ENCODE results near the gene ARHGEF3.

Gene ARHGEF3

DNA sequence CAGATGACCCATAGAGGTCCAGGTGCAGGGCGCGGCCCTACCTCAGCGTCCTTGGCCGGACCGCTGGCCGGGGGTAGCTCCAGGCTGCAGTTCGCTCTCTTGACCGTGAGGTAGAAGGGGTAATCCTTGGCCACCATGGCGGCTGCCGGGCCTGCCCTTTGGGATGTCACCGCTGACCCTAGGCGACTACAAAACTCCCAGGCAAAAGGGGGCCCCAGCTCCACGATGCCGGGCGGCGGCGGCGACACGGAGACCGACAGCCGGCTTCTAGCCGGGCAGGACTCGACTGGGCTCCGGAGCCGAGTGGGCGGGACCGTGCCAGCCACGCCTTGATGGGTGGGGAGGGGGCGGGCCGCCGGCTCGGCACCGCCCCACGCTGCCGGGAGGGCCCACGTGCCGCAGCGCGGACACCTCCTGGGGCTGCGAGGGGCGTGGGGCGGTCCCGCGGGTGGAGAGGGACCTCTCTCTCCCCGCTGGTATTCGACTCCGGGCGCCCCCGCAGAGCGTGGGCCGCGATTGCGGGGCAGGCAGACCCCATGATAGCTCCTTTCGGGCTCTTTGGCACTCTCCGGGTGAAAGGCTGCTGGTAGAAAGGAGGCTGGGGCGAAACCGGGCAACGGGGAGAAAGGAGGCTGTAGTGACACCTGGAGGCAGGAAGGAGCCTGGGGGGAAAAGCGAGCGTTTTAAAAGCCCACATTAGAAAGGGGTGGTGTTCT lies at the start of gene ARHGEF3:
Gene ARHGEF3, minus strand, starts transcription at position 288 of the 716 bp plus-strand sequence. Its CDS starts 151 bp downstream, at position 137.
- DNase-seq (ENCODE audit: low spot score) = peak; percentile 63

GRCh38 chr3:56849698-56850097 lies 47.9 kb upstream of the ARHGEF3 start:
- DNase-seq (ENCODE audit: low spot score) = no peak

DNA sequence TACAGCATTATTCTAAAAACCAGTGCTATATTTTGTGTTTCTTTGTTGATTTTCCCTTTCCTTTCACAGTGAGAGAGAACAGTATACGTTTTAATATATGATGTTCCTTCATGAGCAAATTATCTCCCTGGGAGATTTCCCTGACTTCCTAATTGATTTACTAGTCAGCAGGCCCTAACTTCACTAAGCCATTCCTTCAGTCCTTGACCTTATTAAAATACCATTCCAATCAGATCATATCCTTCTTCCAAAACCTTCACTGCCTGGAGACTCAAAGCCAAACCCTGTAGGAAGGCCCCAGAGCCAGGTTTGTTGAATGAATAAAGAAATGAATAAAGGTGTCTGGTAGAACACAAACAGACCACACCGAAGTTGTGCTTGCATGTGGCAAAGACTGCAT lies 43.8 kb upstream of the ARHGEF3 start:
- no peak for DNase-seq (ENCODE audit: low spot score)

DNA sequence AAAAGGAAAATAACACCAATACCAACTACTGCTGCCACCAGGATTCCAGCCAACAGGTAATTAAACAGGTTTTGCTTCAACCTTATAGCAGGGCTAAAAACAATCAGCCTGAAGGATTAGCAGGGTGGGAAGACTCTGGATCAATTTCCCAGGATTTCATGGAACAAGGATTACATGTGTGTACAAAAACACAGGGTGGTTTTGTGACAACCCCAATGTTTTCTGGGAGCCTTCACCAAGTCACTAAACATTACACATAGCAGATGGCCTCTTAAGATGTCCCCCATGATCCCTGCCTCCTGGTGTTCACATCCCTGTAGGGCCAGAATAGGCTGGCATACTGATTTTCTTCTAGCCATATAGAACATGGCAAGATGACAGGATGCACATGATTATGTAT lies 42.8 kb upstream of the ARHGEF3 start:
- DNase-seq (ENCODE audit: low spot score) = no peak

- DNase-seq (ENCODE audit: low spot score) = peak; percentile 83
Observed at GRCh38 chr3:56839784-56840715, 38.3 kb upstream of the ARHGEF3 start.

- no peak for DNase-seq (ENCODE audit: low spot score)
Observed at GRCh38 chr3:56838448-56838847, 36.7 kb upstream of the ARHGEF3 start.

DNA sequence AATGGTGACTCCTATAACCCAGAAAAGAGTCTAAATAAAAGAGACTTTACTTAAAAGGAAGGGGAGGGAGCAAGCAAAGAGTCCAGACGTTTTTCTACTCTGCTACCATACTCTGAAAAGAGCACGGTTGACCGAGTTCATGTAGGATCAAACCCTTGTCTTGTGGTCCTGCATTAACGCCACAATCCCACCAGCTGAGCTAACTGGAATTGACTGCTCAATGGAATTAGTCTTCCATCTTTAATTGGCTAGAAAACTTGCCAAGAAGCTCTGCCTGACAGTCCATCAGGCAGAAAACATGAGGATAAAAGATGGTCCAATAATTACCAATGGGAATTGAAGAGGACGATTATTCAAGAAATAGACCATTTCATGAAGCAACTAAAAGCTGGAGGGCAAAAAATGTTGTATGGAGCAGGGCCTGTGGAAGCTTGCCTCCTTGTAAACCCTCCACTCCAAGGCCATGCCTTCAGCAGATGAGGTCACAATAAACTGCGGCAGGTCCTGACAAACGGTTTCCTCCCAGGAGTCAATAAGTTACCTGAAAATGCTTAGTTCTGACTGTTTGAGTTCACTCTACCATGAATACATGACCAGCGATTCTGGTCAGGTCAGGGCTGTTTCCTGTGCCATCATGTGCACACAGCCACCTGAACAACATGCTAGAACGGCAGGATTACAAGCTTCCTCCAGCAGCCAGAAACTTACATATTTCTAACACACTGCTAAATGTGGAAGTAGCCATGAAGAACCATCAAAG lies 35.6 kb upstream of the ARHGEF3 start:
- DNase-seq (ENCODE audit: low spot score) = no peak

DNA sequence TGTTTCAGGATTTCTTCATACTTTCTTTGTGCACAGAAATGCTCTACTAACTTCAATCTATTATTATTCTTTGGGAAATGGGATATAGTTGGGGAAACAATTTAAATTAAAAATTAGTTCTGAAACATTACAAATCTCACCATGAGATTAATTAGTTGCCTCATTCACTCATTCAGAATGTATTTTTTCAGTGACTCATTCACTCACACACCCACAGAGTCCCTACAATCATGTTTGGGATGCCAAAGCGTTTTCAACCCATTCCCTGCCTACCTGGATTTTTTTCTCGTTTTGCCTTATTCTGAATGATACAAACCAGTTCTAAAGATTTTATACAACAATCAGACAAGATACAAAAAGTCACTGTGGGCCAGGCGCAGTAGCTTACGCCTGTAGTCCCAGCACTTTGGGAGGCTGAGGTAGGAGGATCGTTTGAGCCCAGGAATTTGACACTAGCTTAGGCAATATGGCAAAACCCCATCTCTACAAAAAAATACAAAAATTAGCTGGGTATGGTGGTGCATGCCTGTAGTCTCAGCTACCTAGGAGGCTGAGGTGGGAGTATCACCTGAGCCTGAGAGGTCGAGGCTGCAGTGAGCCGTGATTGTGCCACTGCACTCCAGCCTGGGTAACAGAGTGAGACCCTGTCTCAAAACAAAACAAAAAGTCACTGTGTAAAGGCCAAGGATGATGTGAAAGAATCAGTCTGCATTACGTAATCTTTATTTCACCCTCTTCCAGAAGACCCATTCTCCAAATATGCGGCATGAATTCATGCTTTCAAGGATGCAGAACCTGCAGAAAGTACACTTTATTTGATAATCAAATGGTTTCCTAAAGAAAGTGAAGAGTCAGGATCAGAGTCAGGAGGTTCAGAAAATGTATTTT lies 34.8 kb upstream of the ARHGEF3 start:
- no peak for DNase-seq (ENCODE audit: low spot score)

- peak; percentile 53 for DNase-seq (ENCODE audit: low spot score)
Observed at GRCh38 chr3:56835650-56836227, 34.0 kb upstream of the ARHGEF3 start.

DNA sequence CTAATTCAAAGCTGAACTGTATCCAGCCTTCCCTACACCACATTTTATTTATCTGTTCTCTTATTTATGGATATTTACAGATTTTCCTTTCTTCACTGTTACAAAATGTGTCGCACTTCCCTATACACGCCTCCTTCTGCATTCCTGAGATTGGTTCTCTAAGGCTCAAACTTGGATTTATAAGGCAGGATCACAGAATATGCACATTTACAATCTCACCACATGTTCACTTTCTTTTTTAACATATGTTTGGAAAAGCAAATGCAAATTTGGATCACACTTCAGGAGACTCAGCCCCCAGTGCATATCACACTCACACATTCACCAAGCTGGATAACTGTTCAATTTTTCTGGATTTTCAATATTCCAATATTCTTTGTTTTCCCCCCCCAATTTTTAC lies 31.8 kb upstream of the ARHGEF3 start:
- no peak for DNase-seq (ENCODE audit: low spot score)

DNA sequence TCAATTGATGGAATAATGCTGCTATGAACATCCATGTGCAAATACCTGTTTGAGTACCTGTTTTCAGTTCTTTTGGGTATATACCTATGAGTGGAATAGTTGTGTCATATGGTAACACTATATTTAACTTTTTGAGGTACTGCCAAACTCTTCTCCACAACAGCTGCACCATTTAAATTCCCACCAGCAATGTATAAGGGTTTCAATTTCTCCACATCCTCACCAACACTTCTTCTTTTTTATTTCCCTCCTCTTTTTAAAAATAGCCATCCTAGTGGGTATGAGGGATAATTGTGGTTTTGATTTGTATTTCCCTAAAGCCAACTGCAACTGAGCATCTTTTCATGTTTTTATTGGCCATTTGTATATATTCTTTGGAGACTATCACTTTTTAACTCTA lies 31.3 kb upstream of the ARHGEF3 start:
- no peak for DNase-seq (ENCODE audit: low spot score)

- no peak for DNase-seq (ENCODE audit: low spot score)
Observed at GRCh38 chr3:56831572-56831971, 29.8 kb upstream of the ARHGEF3 start.

DNA sequence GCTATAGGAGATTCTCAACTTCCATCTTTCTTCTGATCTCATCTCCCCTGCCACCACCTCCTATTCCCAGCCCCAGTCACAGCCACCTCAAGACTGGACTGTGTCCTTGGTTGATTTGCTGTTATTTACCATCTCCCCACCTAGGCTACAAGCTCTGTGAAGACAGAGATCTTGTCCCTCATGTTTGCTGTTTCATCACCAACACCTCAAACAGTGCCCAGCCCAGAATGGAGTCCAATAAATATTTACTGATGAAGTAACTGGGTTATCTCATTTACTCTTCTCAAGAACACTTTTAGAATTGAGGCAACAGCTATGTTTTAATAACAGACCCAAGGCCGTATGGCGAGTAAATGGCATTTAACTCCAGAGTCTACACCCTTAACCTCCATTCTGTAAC lies 29.1 kb upstream of the ARHGEF3 start:
- DNase-seq (ENCODE audit: low spot score) = no peak

DNA sequence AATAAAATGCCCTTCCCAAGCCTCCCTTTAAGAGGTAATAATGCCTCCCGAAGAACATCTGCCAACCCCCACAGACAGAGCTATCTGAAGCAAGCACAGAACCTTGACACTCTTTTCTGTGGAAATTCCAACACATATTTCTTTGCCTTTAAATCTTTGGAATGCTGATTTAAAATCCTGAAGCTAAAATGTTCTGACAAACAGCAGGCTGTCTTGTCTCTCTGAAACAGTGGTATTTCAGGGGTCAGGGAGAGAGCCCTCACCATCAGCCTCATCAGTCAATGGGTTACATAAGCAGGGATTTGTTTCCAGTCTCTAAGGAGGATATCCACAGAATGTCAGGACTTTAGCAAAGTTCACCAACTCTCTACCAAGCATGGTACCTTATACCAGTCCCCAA lies 27.8 kb upstream of the ARHGEF3 start:
- DNase-seq (ENCODE audit: low spot score) = no peak

GRCh38 chr3:56826831-56827722 lies 25.3 kb upstream of the ARHGEF3 start:
- DNase-seq (ENCODE audit: low spot score) = no peak

GRCh38 chr3:56825567-56826438 lies 24.1 kb upstream of the ARHGEF3 start:
- no peak for DNase-seq (ENCODE audit: low spot score)

DNA sequence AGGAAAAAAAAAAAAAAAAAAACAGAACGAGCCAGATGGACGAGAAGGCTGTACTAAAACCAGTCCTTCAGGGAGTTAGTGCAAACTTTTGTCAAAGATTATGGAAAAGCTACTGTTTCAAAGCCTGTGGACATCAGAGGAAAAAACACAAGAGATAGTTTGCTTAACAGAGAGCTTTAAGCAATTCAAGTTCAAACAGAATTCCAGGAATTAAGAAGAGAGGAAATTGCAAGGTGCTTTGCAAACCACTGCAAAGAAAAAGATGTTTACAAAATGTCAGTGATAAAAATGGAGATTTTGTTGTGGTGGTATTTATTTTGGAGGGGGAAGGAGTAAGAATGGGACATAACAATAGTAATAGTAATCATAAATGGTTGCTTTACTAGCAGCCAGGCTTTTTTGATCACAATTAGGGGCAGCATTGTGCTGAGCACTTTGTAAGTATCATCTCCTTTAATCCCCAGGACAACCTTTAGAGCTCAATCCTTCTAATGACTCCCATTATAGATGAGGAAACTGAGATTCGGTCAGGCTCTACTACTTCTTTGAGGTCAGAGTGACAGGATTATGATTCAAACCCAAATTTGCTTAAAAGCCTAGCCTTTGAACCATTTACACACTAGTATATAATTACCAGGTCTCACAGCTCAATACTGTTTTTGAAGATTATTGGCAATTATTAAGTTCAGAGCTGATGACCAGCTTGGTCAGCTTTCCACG lies 22.4 kb upstream of the ARHGEF3 start:
- no peak for DNase-seq (ENCODE audit: low spot score)

- DNase-seq (ENCODE audit: low spot score) = no peak
Observed at GRCh38 chr3:56823421-56823926, 21.7 kb upstream of the ARHGEF3 start.
